Testis (tissue), 3 donors: Measurements from ENCODE around the gene DAZAP1. TPM values are rescaled to one million over a fixed set of nuclear protein-coding genes. Genes with fewer than 3 reads are reported as not detected.

Experiments used
- DNase-seq: peaks from one replicate; pipeline ENCODE4 v3.0.0-alpha.2; 2019
- H3K27ac ChIP-seq, 2 donors: fragments of 200-600 bp; sonication (generic); one replicate each; pipeline ENCODE4 v1.5.1; 2019
- H3K27me3 ChIP-seq: fragments of 200-600 bp; sonication (generic); one replicate; pipeline ENCODE4 v1.5.1; 2019
- H3K36me3 ChIP-seq: fragments of 200-600 bp; sonication (generic); one replicate; pipeline ENCODE4 v1.5.1; 2017; ENCODE audit warnings: low read depth; ENCODE audit errors: missing control alignments
- H3K4me1 ChIP-seq: fragments of 200-600 bp; sonication (generic); one replicate; pipeline ENCODE4 v1.5.1; 2019
- H3K4me3 ChIP-seq, 2 donors: fragments of 200-600 bp; sonication (generic); one replicate each; pipeline ENCODE4 v1.5.1; 2017 to 2019
- H3K9me3 ChIP-seq: fragments of 200-600 bp; sonication (generic); one replicate; pipeline ENCODE4 v1.5.1; 2017
- POLR2A ChIP-seq: fragments of 450-650 bp; IDR thresholded peaks from one replicate; pipeline ENCODE4 v1.6.1; 2017; ENCODE audit warnings: antibody characterized with exemption, mild to moderate bottlenecking, moderate library complexity
- WGBS, 2 donors: methylation state at CpG; one replicate each; pipeline ENCODE4 v1.1.5; 2018; 5-methylcytosine and 5-hydroxymethylcytosine counted together
- intact Hi-C: fragments of 100-400 bp; cut with DNase I; formaldehyde crosslinking; loops from one replicate; pipeline ENCODE4 v1.15.1; 2023; ENCODE audit warnings: low total_unique reads
- polyA plus RNA-seq: library from polyadenylated mRNA; stranded (reverse); fragments of 350-450 nt; fragmentation: Illumina TruSeq; extraction: RNeasy Lipid Tissue Mini Kit (QIAGEN cat#74804); gene quantifications from one replicate; pipeline ENCODE4 v1.2.3, GENCODE V29; 2014; ENCODE audit warnings: low read depth, low replicate concordance; ENCODE audit not compliant: insufficient read depth
- total RNA-seq, 2 donors: library from RNA; depleted of rRNA; stranded (reverse); fragments of >200 nt; gene quantifications; one replicate each; pipeline ENCODE4 v1.2.3, GENCODE V29; 2016
- TF ChIP-seq, protein P1 (sequence below), 3 experiments: fragments of 450-650 bp in 2 of 3; fragments of 200-600 bp in 1 of 3; sonication (generic) in 1 of 3; IDR thresholded peaks; one replicate each; pipeline ENCODE4 v1.5.1; 2016 to 2019; ENCODE audit warnings: antibody characterized with exemption in 3 of 3, mild to moderate bottlenecking in 2 of 3, moderate library complexity in 1 of 3

DAZAP1 gene
- total and polyA plus RNA-seq, 3 donors from 2014 or later: 97.9 to 215 (median 99.6) TPM

DNA sequence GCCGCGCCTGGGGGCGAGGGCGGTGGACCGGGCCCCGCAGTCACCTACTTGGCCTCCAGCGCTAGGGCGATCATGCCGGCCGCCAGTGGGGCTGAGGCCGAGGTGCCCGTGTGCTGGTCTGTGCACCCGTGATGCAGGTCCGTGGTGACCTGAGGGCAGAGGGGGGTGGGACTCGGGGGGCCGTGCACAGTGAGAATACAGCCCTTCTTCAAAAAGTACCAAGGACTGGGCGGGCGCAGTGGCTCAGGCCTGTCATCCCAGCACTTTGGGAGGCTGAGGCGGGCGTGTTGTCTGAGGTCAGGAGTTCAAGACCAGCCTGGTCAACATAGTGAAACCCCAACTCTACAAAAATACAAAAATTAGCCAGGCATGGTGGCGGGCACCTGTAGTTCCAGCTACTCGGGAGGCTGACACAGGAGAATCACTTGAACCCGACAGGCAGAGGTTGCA lies 76.6 kb downstream of the DAZAP1 start:
- no peak for TF ChIP-seq POLR2A
- TF ChIP-seq, protein P1, sequence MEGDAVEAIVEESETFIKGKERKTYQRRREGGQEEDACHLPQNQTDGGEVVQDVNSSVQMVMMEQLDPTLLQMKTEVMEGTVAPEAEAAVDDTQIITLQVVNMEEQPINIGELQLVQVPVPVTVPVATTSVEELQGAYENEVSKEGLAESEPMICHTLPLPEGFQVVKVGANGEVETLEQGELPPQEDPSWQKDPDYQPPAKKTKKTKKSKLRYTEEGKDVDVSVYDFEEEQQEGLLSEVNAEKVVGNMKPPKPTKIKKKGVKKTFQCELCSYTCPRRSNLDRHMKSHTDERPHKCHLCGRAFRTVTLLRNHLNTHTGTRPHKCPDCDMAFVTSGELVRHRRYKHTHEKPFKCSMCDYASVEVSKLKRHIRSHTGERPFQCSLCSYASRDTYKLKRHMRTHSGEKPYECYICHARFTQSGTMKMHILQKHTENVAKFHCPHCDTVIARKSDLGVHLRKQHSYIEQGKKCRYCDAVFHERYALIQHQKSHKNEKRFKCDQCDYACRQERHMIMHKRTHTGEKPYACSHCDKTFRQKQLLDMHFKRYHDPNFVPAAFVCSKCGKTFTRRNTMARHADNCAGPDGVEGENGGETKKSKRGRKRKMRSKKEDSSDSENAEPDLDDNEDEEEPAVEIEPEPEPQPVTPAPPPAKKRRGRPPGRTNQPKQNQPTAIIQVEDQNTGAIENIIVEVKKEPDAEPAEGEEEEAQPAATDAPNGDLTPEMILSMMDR (IDR thresholded peaks at IDR 0.05): no peak
- H3K4me3 ChIP-seq: no peak overlapping the region
- H3K27me3 ChIP-seq: no peaks in the 10 kb centered on the region
- peaks cover 5% of the 10 kb centered on the region for H3K4me1 ChIP-seq
- WGBS, 2 donors: 75 to 80% methylated on average over 11 to 23 of the region's 23 CpGs
- H3K27ac ChIP-seq: no peak overlapping the region
- H3K9me3 ChIP-seq: no peaks in the 10 kb centered on the region
- H3K36me3 ChIP-seq: no peaks in the 10 kb centered on the region
- intact Hi-C loops: no loop called here
- no peak for DNase-seq

Other genes starting within 250 kb of the DAZAP1 start
- 10 to 100 TPM; 58.9 to 65.0 TPM for gene SBNO2, start 233.3 kb upstream of the DAZAP1 start, total RNA-seq
- 34.3 TPM for gene SBNO2, start 233.3 kb upstream of the DAZAP1 start, polyA plus RNA-seq
- gene STK11, start 201.8 kb upstream of the DAZAP1 start, total RNA-seq: 100 to 1,000 TPM; 194 to 209 TPM
- gene STK11, start 201.8 kb upstream of the DAZAP1 start, polyA plus RNA-seq: 197 TPM
- gene CBARP, start 169.6 kb upstream of the DAZAP1 start, total RNA-seq: 1 to 10 TPM; 5.2 to 6.6 TPM
- 1.5 TPM for gene CBARP, start 169.6 kb upstream of the DAZAP1 start, polyA plus RNA-seq
- 100 to 1,000 TPM; 104 to 166 TPM for gene ATP5F1D, start 165.8 kb upstream of the DAZAP1 start, total RNA-seq
- gene ATP5F1D, start 165.8 kb upstream of the DAZAP1 start, polyA plus RNA-seq: 94.5 TPM
- 10 to 100 TPM; 38.2 to 42.4 TPM for gene MIDN, start 159.0 kb upstream of the DAZAP1 start, total RNA-seq
- gene MIDN, start 159.0 kb upstream of the DAZAP1 start, polyA plus RNA-seq: 30.3 TPM
- 100 to 1,000 TPM; 621 to 661 TPM for gene CIRBP, start 138.3 kb upstream of the DAZAP1 start, total RNA-seq
- 483 TPM for gene CIRBP, start 138.3 kb upstream of the DAZAP1 start, polyA plus RNA-seq
- gene FAM174C, start 132.1 kb upstream of the DAZAP1 start, total RNA-seq: 100 to 1,000 TPM; 111 to 128 TPM
- 51.6 TPM for gene FAM174C, start 132.1 kb upstream of the DAZAP1 start, polyA plus RNA-seq
- gene EFNA2, start 121.7 kb upstream of the DAZAP1 start, total RNA-seq: 1 to 10 TPM; 1.5 to 2.9 TPM
- 0.61 TPM for gene EFNA2, start 121.7 kb upstream of the DAZAP1 start, polyA plus RNA-seq
- gene NDUFS7, start 23.7 kb upstream of the DAZAP1 start, total RNA-seq: 100 to 1,000 TPM; 170 to 176 TPM
- gene NDUFS7, start 23.7 kb upstream of the DAZAP1 start, polyA plus RNA-seq: 172 TPM
- 100 to 1,000 TPM; 144 to 191 TPM for gene GAMT, start 6.0 kb upstream of the DAZAP1 start, total RNA-seq
- gene GAMT, start 6.0 kb upstream of the DAZAP1 start, polyA plus RNA-seq: 92.2 TPM
- 1,000 to 10,000 TPM; 1,248 to 1,750 TPM for gene RPS15, start 30.8 kb downstream of the DAZAP1 start, total RNA-seq
- gene RPS15, start 30.8 kb downstream of the DAZAP1 start, polyA plus RNA-seq: 768 TPM
- 1 to 10 TPM; 4.6 to 5.9 TPM for gene APC2, start 42.5 kb downstream of the DAZAP1 start, total RNA-seq
- 2.8 TPM for gene APC2, start 42.5 kb downstream of the DAZAP1 start, polyA plus RNA-seq
- gene C19orf25, start 71.6 kb downstream of the DAZAP1 start, total RNA-seq: 10 to 100 TPM; 55.4 to 72.5 TPM
- 39.3 TPM for gene C19orf25, start 71.6 kb downstream of the DAZAP1 start, polyA plus RNA-seq
- 100 to 1,000 TPM; 108 to 203 TPM for gene PCSK4, start 82.8 kb downstream of the DAZAP1 start, total RNA-seq
- 179 TPM for gene PCSK4, start 82.8 kb downstream of the DAZAP1 start, polyA plus RNA-seq
- gene REEP6, start 83.6 kb downstream of the DAZAP1 start, total RNA-seq: 100 to 1,000 TPM; 429 to 454 TPM
- gene REEP6, start 83.6 kb downstream of the DAZAP1 start, polyA plus RNA-seq: 386 TPM
- 10 to 100 TPM; 10.7 to 17.9 TPM for gene ADAMTSL5, start 105.4 kb downstream of the DAZAP1 start, total RNA-seq
- gene ADAMTSL5, start 105.4 kb downstream of the DAZAP1 start, polyA plus RNA-seq: 7.2 TPM
- 10 to 100 TPM; 13.4 to 31.5 TPM for gene PLK5, start 116.5 kb downstream of the DAZAP1 start, total RNA-seq
- gene PLK5, start 116.5 kb downstream of the DAZAP1 start, polyA plus RNA-seq: 2.4 TPM
- 100 to 1,000 TPM; 127 to 211 TPM for gene MEX3D, start 160.7 kb downstream of the DAZAP1 start, total RNA-seq
- 45.6 TPM for gene MEX3D, start 160.7 kb downstream of the DAZAP1 start, polyA plus RNA-seq
- 100 to 1,000 TPM; 146 to 153 TPM for gene MBD3, start 185.3 kb downstream of the DAZAP1 start, total RNA-seq
- 78.3 TPM for gene MBD3, start 185.3 kb downstream of the DAZAP1 start, polyA plus RNA-seq
- gene UQCR11, start 197.9 kb downstream of the DAZAP1 start, total RNA-seq: 10 to 100 TPM; 45.8 to 60.8 TPM
- 105 TPM for gene UQCR11, start 197.9 kb downstream of the DAZAP1 start, polyA plus RNA-seq
- gene TCF3, start 245.0 kb downstream of the DAZAP1 start, total RNA-seq: 100 to 1,000 TPM; 330 to 423 TPM
- gene TCF3, start 245.0 kb downstream of the DAZAP1 start, polyA plus RNA-seq: 157 TPM